K562 (cell line): ENCODE results near the gene ZDHHC3. TPM values are rescaled to one million over a fixed set of nuclear protein-coding genes. Genes with fewer than 3 reads are reported as not detected.

Experiments used
- ATAC-seq: fragments of 200-7000 bp; cut with Tn5 transposase; 3 replicates; pipeline ENCODE4 v1.9.1; 2020; ENCODE audit warnings: moderate library complexity
- BruUV-seq: library from RNA; stranded (reverse); fragments of 400-500 nt; replicated peaks from 2 replicates; lab custom pipeline; 2021; lab: Mats Ljungman, UMichigan
- CTCF ChIA-PET: fragments of 300-600 bp; formaldehyde crosslinking; extraction: SDS; loops from one replicate; lab custom pipeline; 2021; ENCODE audit warnings: low intra/inter-chr PET ratio; lab: Yijun Ruan, JAX
- POLR2A ChIA-PET: fragments of 300-600, 350-650 bp; sonication (Branson Sonifier 250); formaldehyde crosslinking; extraction: SDS; loops from one replicate; lab custom pipeline; 2021; ENCODE audit warnings: antibody characterized with exemption, inconsistent platforms; lab: Yijun Ruan, JAX
- DNase-seq, 4 experiments: peaks; one replicate each; pipeline versions ENCODE4 v3.0.0 to v3.0.0-alpha.2; 2011 to 2018; ENCODE audit warnings: low spot score in 3 of 4, mixed read lengths in 3 of 4; ENCODE audit errors: extremely low read depth in 1 of 4
- FAIRE-seq: peaks from 2 replicates; lab custom pipeline; 2011; peaks lifted over from hg19 to GRCh38; lab: Jason Lieb, UNC
- H2AFZ ChIP-seq: 2 replicates; pipeline ENCODE4 v1.6.0; 2011; ENCODE audit warnings: low read depth, low read length, control low read depth, inconsistent platforms
- H3K27ac ChIP-seq: fragments of 200-600 bp; 3 replicates; pipeline ENCODE4 v1.8.0; 2011; ENCODE audit warnings: low read depth, mild to moderate bottlenecking, control low read depth, inconsistent platforms, low read length, moderate library complexity, mixed read lengths; ENCODE audit errors: extremely low read depth
- H3K27me3 ChIP-seq, 2 experiments: fragments of 300-600 bp in 1 of 2; 2 replicates in 1 of 2; 3 replicates in 1 of 2; pipeline versions ENCODE4 v1.6.0 to v1.8.0; 2011; ENCODE audit warnings: inconsistent platforms in 2 of 2, low read length in 2 of 2, mild to moderate bottlenecking in 1 of 2, mixed read lengths in 1 of 2, moderate library complexity in 1 of 2; ENCODE audit not compliant: control insufficient read depth in 2 of 2, insufficient read depth in 2 of 2
- H3K36me3 ChIP-seq: fragments of 300-600 bp; 3 replicates; pipeline ENCODE4 v1.8.0; 2011; ENCODE audit warnings: mild to moderate bottlenecking, low read length, inconsistent platforms; ENCODE audit not compliant: control insufficient read depth, insufficient read depth
- H3K4me1 ChIP-seq, 2 experiments: fragments of 200-600 bp in 1 of 2; replicated peaks in 1 of 2; 2 replicates in 1 of 2; 3 replicates in 1 of 2; pipeline versions ENCODE4 v1.5.1 to v1.8.0; 2011; ENCODE audit warnings: inconsistent platforms in 2 of 2, low read length in 2 of 2, mild to moderate bottlenecking in 1 of 2, mixed read lengths in 1 of 2, moderate library complexity in 1 of 2; ENCODE audit not compliant: control insufficient read depth in 2 of 2, insufficient read depth in 2 of 2
- H3K4me2 ChIP-seq: 2 replicates; pipeline ENCODE4 v1.6.1; 2011; ENCODE audit warnings: low read length, control low read depth, inconsistent platforms, mixed read lengths; ENCODE audit not compliant: insufficient read depth
- H3K4me3 ChIP-seq: fragments of 200-600 bp; sonication (generic), shearing (Covaris generic); 2 replicates; pipeline ENCODE4 v1.5.1; 2016; ENCODE audit warnings: control low read depth, inconsistent platforms
- H3K79me2 ChIP-seq: fragments of 200-600 bp; 3 replicates; pipeline ENCODE4 v1.8.0; 2011; ENCODE audit warnings: low read length, inconsistent platforms; ENCODE audit not compliant: control insufficient read depth, insufficient read depth
- H3K9ac ChIP-seq, 2 experiments: 2 replicates each; pipeline versions ENCODE4 v1.6.0 to v1.6.1; 2011; ENCODE audit warnings: low read depth in 2 of 2, low read length in 2 of 2, control low read depth in 1 of 2, inconsistent platforms in 1 of 2, mild to moderate bottlenecking in 1 of 2, mixed read lengths in 1 of 2; ENCODE audit not compliant: insufficient read depth in 1 of 2
- H3K9me1 ChIP-seq: one replicate; pipeline ENCODE4 v1.6.0; 2011; ENCODE audit warnings: inconsistent platforms, mild to moderate bottlenecking, low read length, moderate library complexity; ENCODE audit not compliant: control insufficient read depth, insufficient read depth
- H3K9me3 ChIP-seq: replicated peaks from 2 replicates; pipeline ENCODE4 v1.5.1; 2011; ENCODE audit warnings: low read depth, low read length, inconsistent platforms; ENCODE audit not compliant: control insufficient read depth, insufficient read depth
- H4K20me1 ChIP-seq: replicated peaks from 2 replicates; pipeline ENCODE4 v1.6.1; 2011; ENCODE audit warnings: low read length, inconsistent platforms, mixed read lengths; ENCODE audit not compliant: control insufficient read depth, insufficient read depth
- BACH1 ChIP-seq: fragments of 200-800 bp; sonication (Bioruptor generic); IDR thresholded peaks from 2 replicates; pipeline ENCODE4 v1.6.1; 2016; ENCODE audit warnings: missing genetic modification characterization, missing compliant biosample characterization
- CTCF ChIP-seq, 3 experiments: IDR thresholded peaks in 2 of 3; conservative IDR thresholded peaks in 1 of 3; 2 replicates each; pipeline ENCODE4 v1.5.1; 2011 to 2012; ENCODE audit warnings: low read length in 3 of 3, mild to moderate bottlenecking in 3 of 3, control low read depth in 2 of 3, improper control_type of control experiment in 1 of 3, inconsistent platforms in 1 of 3, low read depth in 1 of 3, mixed read lengths in 1 of 3, moderate library complexity in 1 of 3; ENCODE audit not compliant: insufficient read depth in 2 of 3
- HCFC1 ChIP-seq: IDR thresholded peaks from 2 replicates; pipeline ENCODE4 v1.6.1; 2012; ENCODE audit warnings: low read depth, low read length, improper control_type of control experiment
- RBM14 ChIP-seq: fragments of 200-400 bp; formaldehyde crosslinking; IDR thresholded peaks from 2 replicates; pipeline ENCODE4 v1.6.1; 2018; ENCODE audit warnings: low read depth, mild to moderate bottlenecking, low read length, moderate library complexity, borderline replicate concordance; ENCODE audit not compliant: insufficient read depth
- SMARCC2 ChIP-seq: fragments of 450-650 bp; IDR thresholded peaks from 2 replicates; pipeline ENCODE4 v1.6.1; 2017; ENCODE audit warnings: antibody characterized with exemption, moderate library complexity, mild to moderate bottlenecking, low read depth
- ZNF318 ChIP-seq, 2 experiments: fragments of 450-650 bp; IDR thresholded peaks; 2 replicates each; pipeline ENCODE4 v1.6.1; 2016; ENCODE audit warnings: mild to moderate bottlenecking in 2 of 2, borderline replicate concordance in 1 of 2, low read depth in 1 of 2, moderate library complexity in 1 of 2
- ZNF639 ChIP-seq, 2 experiments: fragments of 200-800 bp in 1 of 2; sonication (Bioruptor generic) in 1 of 2; sonication (generic) in 1 of 2; formaldehyde crosslinking in 1 of 2; IDR thresholded peaks in 1 of 2; conservative IDR thresholded peaks in 1 of 2; 2 replicates each; pipeline versions ENCODE4 v1.5.0 to v1.6.1; 2016 to 2020; ENCODE audit warnings: missing compliant biosample characterization in 1 of 2, missing genetic modification characterization in 1 of 2, missing genetic modification reagents in 1 of 2
- WGBS: fragments of 100-300 bp; shearing (Covaris generic); methylation state at CpG from one replicate; pipeline ENCODE4 v1.1.6; 2016; ENCODE audit warnings: low coverage, mixed read lengths; ENCODE audit not compliant: insufficient coverage; ENCODE audit errors: missing lambda C conversion rate; 5-methylcytosine and 5-hydroxymethylcytosine counted together
- in situ Hi-C: fragments of 300-500 bp; cut with MboI; formaldehyde crosslinking; loops from 4 replicates; pipeline ENCODE4 v1.15.0; 2018; ENCODE audit warnings: inconsistent platforms, mixed read lengths
- intact Hi-C: fragments of 100-400 bp; cut with micrococcal nuclease; formaldehyde crosslinking; loops from 2 replicates; pipeline ENCODE4 v1.14.2; 2022
- polyA plus RNA-seq, 8 experiments: library from polyadenylated mRNA; depleted of rRNA in 4 of 8; stranded (reverse) in 5 of 8; unstranded in 3 of 8; fragments of >200 nt; fragmentation: Nextera tagmentation in 2 of 8; fragmentation: Illumina TruSeq in 1 of 8; extraction: Ambion mirVana in 2 of 8; extraction: Trizol in 1 of 8; gene quantifications; 2 replicates each; pipeline versions ENCODE4 v1.2.1 to v1.2.3, GENCODE V29; 2011 to 2014; ENCODE audit warnings: inconsistent platforms in 1 of 8, missing spikeins in 1 of 8
- total RNA-seq, 7 experiments: library from RNA; depleted of rRNA in 6 of 7; stranded (reverse); fragments of >200 nt in 6 of 7; fragmentation: Illumina TruSeq in 2 of 7; extraction: Trizol in 2 of 7; gene quantifications; 2 replicates each; pipeline versions ENCODE4 v1.2.1 to v1.2.3, GENCODE V29; 2011 to 2021; ENCODE audit warnings: low replicate concordance in 1 of 7

Gene ZDHHC3
- total and polyA plus RNA-seq, 9 of the 15 experiments (the other 6 are each of a cell fraction or from before 2014, with no cell fraction given): 10.3 to 120 (median 67.2) TPM

GRCh38 chr3:44923632-44924456, 52.1 kb downstream of the ZDHHC3 start:
- intact Hi-C loops: no loop called here
- BruUV-seq: no TSS peak
- no peak for ATAC-seq
- Histone ChIP-seq H3K36me3 (peaks cover 41% of the 10 kb centered on the region), H3K4me3 (no peak overlapping the region), H3K79me2 (no peaks in the 10 kb centered on the region), H3K4me2 (no peak overlapping the region; the same call in 1 of the 2 replicates), H2AFZ (peak overlapping the region; percentile 41; the same call in 1 of the 2 replicates), H3K4me1 (peaks cover 15 to 16% of the 10 kb centered on the region in 2 experiments; a peak in 4 of 5 replicates), H3K27ac (peak overlapping the region; percentile 49; the same call in 1 of the 3 replicates), H3K9ac (no peak overlapping the region), H3K9me3 (no peaks in the 10 kb centered on the region), H3K9me1 (no peaks in the 10 kb centered on the region), H4K20me1 (no peaks in the 10 kb centered on the region), H3K27me3 (no peaks in the 10 kb centered on the region)
- no peak for DNase-seq
- in situ Hi-C loops: no loop called here
- 72% methylated on average over 3 of the region's 3 CpGs for WGBS
- POLR2A ChIA-PET: interaction anchor here (0.6 to 2.0 kb wide), 11 partner anchors 11 to 1378 kb away, joined by 3 to 6 read pairs (median 4); no protein-coding TSS in a partner anchor
- no peak for FAIRE-seq
- CTCF ChIA-PET: no interaction called here
- no peak for TF ChIP-seq HCFC1
- no peak for TF ChIP-seq CTCF (IDR thresholded peaks at IDR 0.05 in 2 of 3, conservative IDR thresholded peaks at IDR 0.05 in 1 of 3; ENCODE audit: insufficient read depth in 2 of 3, low read depth in 1 of 3, low read length in 3 of 3)
- no peak for TF ChIP-seq SMARCC2
- TF ChIP-seq RBM14: no peak
- no peak for TF ChIP-seq BACH1 (tag)
- TF ChIP-seq ZNF639 (CRISPR knock-in tag; conservative IDR thresholded peaks at IDR 0.05 in 1 of 2, IDR thresholded peaks at IDR 0.05 in 1 of 2): no peak
- TF ChIP-seq ZNF318 (IDR thresholded peaks at IDR 0.05; ENCODE audit: borderline replicate concordance in 1 of 2, low read depth in 1 of 2): no peak
